IMR-90 (cell line): ENCODE measurements around the gene NRXN2. TPM values are rescaled to one million over a fixed set of nuclear protein-coding genes. Genes with fewer than 3 reads are reported as not detected.

Source experiments
- CTCF ChIP-seq: conservative IDR thresholded peaks from 2 replicates; pipeline ENCODE4 v1.5.1; 2012; ENCODE audit warnings: mild to moderate bottlenecking, low read depth, low read length, improper control_type of control experiment
- ELK1 ChIP-seq: fragments of 150-350 bp; IDR thresholded peaks from 2 replicates; pipeline ENCODE4 v1.6.1; 2016; ENCODE audit warnings: low read depth, mild to moderate bottlenecking, low read length, moderate library complexity, borderline replicate concordance
- MAZ ChIP-seq: IDR thresholded peaks from 2 replicates; pipeline ENCODE4 v1.6.1; 2012; ENCODE audit warnings: low read depth, mild to moderate bottlenecking, low read length, improper control_type of control experiment, moderate library complexity, borderline replicate concordance
- POLR2A ChIP-seq: IDR thresholded peaks from 2 replicates; pipeline ENCODE4 v1.6.1; 2012; ENCODE audit warnings: mild to moderate bottlenecking, low read depth, low read length
- RCOR1 ChIP-seq: IDR thresholded peaks from 2 replicates; pipeline ENCODE4 v1.6.1; 2012; ENCODE audit warnings: mild to moderate bottlenecking, low read length, improper control_type of control experiment; ENCODE audit not compliant: insufficient replicate concordance
- SMC3 ChIP-seq: fragments of 150-350 bp; IDR thresholded peaks from 2 replicates; pipeline ENCODE4 v1.6.1; 2016; ENCODE audit warnings: low read depth, mild to moderate bottlenecking, antibody characterized with exemption, low read length, moderate library complexity
- polyA plus RNA-seq, 3 experiments: library from polyadenylated mRNA; depleted of rRNA; stranded (reverse); fragments of >200 nt; gene quantifications; 2 replicates each; pipeline ENCODE4 v1.2.3, GENCODE V29; 2012; ENCODE audit warnings: low replicate concordance in 1 of 3
- total RNA-seq: library from RNA; depleted of rRNA; stranded (reverse); fragments of >200 nt; gene quantifications from 2 replicates; pipeline ENCODE4 v1.2.3, GENCODE V29; 2012

NRXN2 gene
- total and polyA plus RNA-seq, 2 of the 4 experiments (the other 2 are of a cell fraction) = 0.18 to 0.22 TPM

- no peak for TF ChIP-seq CTCF
- no peak for TF ChIP-seq SMC3
- no peak for TF ChIP-seq MAZ
- no peak for TF ChIP-seq POLR2A
- TF ChIP-seq RCOR1 = no peak
- TF ChIP-seq ELK1 = no peak
Observed at GRCh38 chr11:64710418-64711137, 12.4 kb downstream of the NRXN2 start (continued).
